ENCODE results near the gene CGGBP1.

- TF ChIP-seq, protein P1, sequence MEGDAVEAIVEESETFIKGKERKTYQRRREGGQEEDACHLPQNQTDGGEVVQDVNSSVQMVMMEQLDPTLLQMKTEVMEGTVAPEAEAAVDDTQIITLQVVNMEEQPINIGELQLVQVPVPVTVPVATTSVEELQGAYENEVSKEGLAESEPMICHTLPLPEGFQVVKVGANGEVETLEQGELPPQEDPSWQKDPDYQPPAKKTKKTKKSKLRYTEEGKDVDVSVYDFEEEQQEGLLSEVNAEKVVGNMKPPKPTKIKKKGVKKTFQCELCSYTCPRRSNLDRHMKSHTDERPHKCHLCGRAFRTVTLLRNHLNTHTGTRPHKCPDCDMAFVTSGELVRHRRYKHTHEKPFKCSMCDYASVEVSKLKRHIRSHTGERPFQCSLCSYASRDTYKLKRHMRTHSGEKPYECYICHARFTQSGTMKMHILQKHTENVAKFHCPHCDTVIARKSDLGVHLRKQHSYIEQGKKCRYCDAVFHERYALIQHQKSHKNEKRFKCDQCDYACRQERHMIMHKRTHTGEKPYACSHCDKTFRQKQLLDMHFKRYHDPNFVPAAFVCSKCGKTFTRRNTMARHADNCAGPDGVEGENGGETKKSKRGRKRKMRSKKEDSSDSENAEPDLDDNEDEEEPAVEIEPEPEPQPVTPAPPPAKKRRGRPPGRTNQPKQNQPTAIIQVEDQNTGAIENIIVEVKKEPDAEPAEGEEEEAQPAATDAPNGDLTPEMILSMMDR (IDR thresholded peaks at IDR 0.05; ENCODE audit: low read length): no peak
- TF ChIP-seq EZH2 (IDR thresholded peaks at IDR 0.05; ENCODE audit: borderline replicate concordance, low read length): no peak
Measured at GRCh38 chr3:88059380-88060170, 770 bp upstream of the CGGBP1 start.
